A673 (cell line): ENCODE results near the gene EXOC3L4. TPM values are rescaled to one million over a fixed set of nuclear protein-coding genes. Genes with fewer than 3 reads are reported as not detected.

Experiments used
- BruUV-seq: library from RNA; stranded (reverse); fragments of 400-500 nt; replicated peaks from 2 replicates; lab custom pipeline; 2021; lab: Mats Ljungman, UMichigan
- CTCF ChIA-PET: fragments of 300-600 bp; sonication (Branson Sonifier 250); formaldehyde crosslinking; loops from one replicate; lab custom pipeline; 2022; ENCODE audit warnings: antibody characterized with exemption; lab: Charles Lee
- POLR2A ChIA-PET: fragments of 300-600 bp; sonication (Branson Sonifier 250); formaldehyde crosslinking; loops from one replicate; lab custom pipeline; 2022; ENCODE audit warnings: antibody characterized with exemption; ENCODE audit not compliant: low non-redundant PET; lab: Charles Lee
- DNase-seq: peaks from one replicate; pipeline ENCODE4 v3.0.0-alpha.2; 2015; ENCODE audit warnings: low spot score
- H3K27ac ChIP-seq: fragments of 200-600 bp; sonication (generic); 2 replicates; pipeline ENCODE4 v1.5.1; 2016; ENCODE audit warnings: mixed run types, low read depth, mild to moderate bottlenecking, mixed read lengths, antibody characterized with exemption, low read length; ENCODE audit not compliant: poor library complexity, severe bottlenecking
- H3K27me3 ChIP-seq: fragments of 200-600 bp; sonication (generic); replicated peaks from 2 replicates; pipeline ENCODE4 v1.6.1; 2017; ENCODE audit warnings: mixed run types, low read depth, mild to moderate bottlenecking, mixed read lengths, antibody characterized with exemption, low read length; ENCODE audit not compliant: insufficient read depth, poor library complexity
- H3K36me3 ChIP-seq: fragments of 200-600 bp; sonication (generic); 2 replicates; pipeline ENCODE4 v1.6.1; 2016; ENCODE audit warnings: mixed run types, mild to moderate bottlenecking, mixed read lengths, antibody characterized with exemption, low read length; ENCODE audit not compliant: insufficient read depth, poor library complexity, severe bottlenecking
- H3K4me1 ChIP-seq: fragments of 200-600 bp; sonication (generic); 2 replicates; pipeline ENCODE4 v1.6.1; 2017; ENCODE audit warnings: mixed run types, mild to moderate bottlenecking, mixed read lengths, antibody characterized with exemption, low read length; ENCODE audit not compliant: insufficient read depth, poor library complexity, severe bottlenecking
- H3K4me3 ChIP-seq: fragments of 200-600 bp; sonication (generic); 2 replicates; pipeline ENCODE4 v1.5.1; 2016; ENCODE audit warnings: low read depth, mixed run types, mild to moderate bottlenecking, mixed read lengths, low read length; ENCODE audit not compliant: poor library complexity, severe bottlenecking
- H3K9me3 ChIP-seq: fragments of 200-600 bp; sonication (generic); 2 replicates; pipeline ENCODE4 v1.6.1; 2016; ENCODE audit warnings: mixed run types, low read depth, mild to moderate bottlenecking, mixed read lengths, antibody characterized with exemption, low read length; ENCODE audit not compliant: poor library complexity, severe bottlenecking
- EZH2 ChIP-seq: fragments of 200-600 bp; sonication (generic); IDR thresholded peaks from 2 replicates; pipeline ENCODE4 v1.6.1; 2017; ENCODE audit warnings: borderline replicate concordance, low read depth, mild to moderate bottlenecking, mixed read lengths, antibody characterized with exemption, low read length; ENCODE audit not compliant: poor library complexity, severe bottlenecking
- intact Hi-C: fragments of 100-400 bp; cut with micrococcal nuclease; formaldehyde crosslinking; loops from one replicate; pipeline ENCODE4 v1.10.0; 2022; ENCODE audit not compliant: unreplicated experiment
- total RNA-seq: library from RNA; stranded (reverse); gene quantifications from 2 replicates; pipeline ENCODE4 v1.2.3, GENCODE V29; 2021
- TF ChIP-seq, protein P1 (sequence below): fragments of 300-800, 200-600 bp; sonication (generic); conservative IDR thresholded peaks from 2 replicates; pipeline ENCODE4 v1.5.1; 2017; ENCODE audit warnings: low read depth, mild to moderate bottlenecking, antibody characterized with exemption, low read length, moderate library complexity, mixed read lengths

EXOC3L4 gene
- total RNA-seq, 1 experiment from 2014 or later, result not detected

DNA sequence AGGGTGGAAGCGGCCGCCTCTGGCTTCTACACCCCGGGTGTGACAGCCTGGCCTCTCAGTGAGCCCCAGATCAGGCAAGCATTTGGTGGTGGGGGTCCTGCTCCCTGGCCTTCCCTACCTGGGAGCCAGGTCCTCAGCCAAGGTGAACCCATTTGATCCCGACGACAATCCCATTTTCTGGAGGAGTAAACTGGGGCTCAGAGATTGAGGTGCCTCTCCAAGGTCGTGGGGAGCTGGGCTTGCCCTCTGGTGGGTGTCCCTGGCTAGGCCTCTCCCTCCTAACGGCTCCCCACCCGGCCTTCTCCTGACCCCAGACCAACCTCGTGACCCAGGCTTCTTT, 2.7 kb upstream of the EXOC3L4 start:
- CTCF ChIA-PET, result no interaction called here
- H3K27ac ChIP-seq, result no peak overlapping the region
- TF ChIP-seq EZH2, result no peak
- TF ChIP-seq, protein P1, sequence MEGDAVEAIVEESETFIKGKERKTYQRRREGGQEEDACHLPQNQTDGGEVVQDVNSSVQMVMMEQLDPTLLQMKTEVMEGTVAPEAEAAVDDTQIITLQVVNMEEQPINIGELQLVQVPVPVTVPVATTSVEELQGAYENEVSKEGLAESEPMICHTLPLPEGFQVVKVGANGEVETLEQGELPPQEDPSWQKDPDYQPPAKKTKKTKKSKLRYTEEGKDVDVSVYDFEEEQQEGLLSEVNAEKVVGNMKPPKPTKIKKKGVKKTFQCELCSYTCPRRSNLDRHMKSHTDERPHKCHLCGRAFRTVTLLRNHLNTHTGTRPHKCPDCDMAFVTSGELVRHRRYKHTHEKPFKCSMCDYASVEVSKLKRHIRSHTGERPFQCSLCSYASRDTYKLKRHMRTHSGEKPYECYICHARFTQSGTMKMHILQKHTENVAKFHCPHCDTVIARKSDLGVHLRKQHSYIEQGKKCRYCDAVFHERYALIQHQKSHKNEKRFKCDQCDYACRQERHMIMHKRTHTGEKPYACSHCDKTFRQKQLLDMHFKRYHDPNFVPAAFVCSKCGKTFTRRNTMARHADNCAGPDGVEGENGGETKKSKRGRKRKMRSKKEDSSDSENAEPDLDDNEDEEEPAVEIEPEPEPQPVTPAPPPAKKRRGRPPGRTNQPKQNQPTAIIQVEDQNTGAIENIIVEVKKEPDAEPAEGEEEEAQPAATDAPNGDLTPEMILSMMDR, result 0 out of 2 replicates have a peak, but pooled peaks have one; percentile 9
- peak overlapping the region; percentile 46 for H3K4me3 ChIP-seq
- H3K4me1 ChIP-seq, result peaks cover 3% of the 10 kb centered on the region
- no peaks in the 10 kb centered on the region for H3K36me3 ChIP-seq
- H3K9me3 ChIP-seq, result no peaks in the 10 kb centered on the region
- BruUV-seq, result no TSS peak
- POLR2A ChIA-PET, result no interaction called here
- intact Hi-C loops, result no loop called here
- H3K27me3 ChIP-seq, result no peaks in the 10 kb centered on the region
- DNase-seq, result no peak

DNA sequence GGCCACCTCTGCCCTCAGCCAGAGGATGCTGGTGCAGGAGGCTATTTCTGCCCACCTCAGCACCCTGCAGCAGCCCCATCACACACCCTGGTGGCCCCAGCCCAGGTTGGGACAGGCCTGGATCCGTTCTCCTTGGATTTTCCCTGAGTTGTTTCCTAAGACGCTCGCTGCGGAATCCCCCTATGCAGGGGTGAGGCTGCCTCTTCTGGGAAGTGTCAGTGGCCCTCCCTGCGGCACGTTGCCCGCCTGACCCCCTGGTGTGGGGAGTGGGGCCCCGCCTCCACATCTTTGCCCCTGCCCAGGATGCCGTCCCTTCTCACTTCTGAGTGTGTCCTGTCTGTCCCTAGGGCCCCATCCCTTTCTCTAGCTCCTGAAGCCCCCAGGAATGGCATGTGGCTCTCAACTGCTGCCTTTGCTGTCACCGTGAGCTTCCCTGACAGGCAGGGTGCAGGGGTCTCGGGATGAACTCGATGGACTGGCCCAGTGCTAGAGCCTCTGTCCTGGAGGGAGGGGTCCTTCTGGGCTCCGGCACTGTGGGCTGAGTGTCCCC, 594 bp upstream of the EXOC3L4 start:
- Histone ChIP-seq H3K27me3 (no peaks in the 10 kb centered on the region), H3K4me3 (no peak overlapping the region), H3K27ac (no peak overlapping the region), H3K9me3 (no peaks in the 10 kb centered on the region), H3K36me3 (no peaks in the 10 kb centered on the region), H3K4me1 (peaks cover 3% of the 10 kb centered on the region)
- ChIA-PET POLR2A (no interaction called here), CTCF (no interaction called here)
- TF ChIP-seq EZH2, result no peak
- TF ChIP-seq, protein P1, result no peak
- BruUV-seq, result no TSS peak
- intact Hi-C loops, result no loop called here
- no peak for DNase-seq

DNA sequence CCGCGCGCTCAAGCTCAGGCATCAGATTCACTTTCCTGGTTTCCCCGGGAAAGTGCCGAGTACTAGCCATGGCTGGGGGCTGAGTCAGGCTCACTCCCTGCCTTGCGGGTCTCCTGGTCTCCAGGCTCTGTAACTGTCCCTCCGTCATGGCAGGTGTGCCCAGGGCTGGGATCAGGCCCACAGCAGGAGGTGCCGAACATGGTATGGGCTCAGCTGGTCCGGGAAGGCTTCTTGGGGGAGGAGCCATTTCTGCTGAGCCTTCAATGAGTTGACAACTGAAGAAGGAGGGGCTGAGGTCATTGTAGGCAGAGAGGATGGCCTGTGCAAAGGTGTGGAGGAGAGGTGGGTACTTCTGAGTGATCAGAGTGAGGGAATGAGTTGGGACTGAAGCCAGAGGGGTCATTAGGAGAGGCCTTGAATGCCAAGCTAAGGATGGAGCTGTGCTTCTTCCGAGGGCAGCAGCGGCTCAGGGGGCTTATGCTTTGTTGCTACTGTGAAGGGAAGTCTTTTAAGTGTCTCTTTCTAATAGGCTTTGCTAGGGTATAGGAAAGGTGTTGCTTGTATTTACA, 769 bp downstream of the EXOC3L4 start:
- Histone ChIP-seq H3K27me3 (no peaks in the 10 kb centered on the region), H3K4me1 (peaks cover 3% of the 10 kb centered on the region), H3K9me3 (no peaks in the 10 kb centered on the region), H3K27ac (no peak overlapping the region), H3K36me3 (no peaks in the 10 kb centered on the region), H3K4me3 (no peak overlapping the region)
- no peak for DNase-seq
- BruUV-seq, result no TSS peak
- POLR2A ChIA-PET, result no interaction called here
- CTCF ChIA-PET, result interaction anchor here (1.6 kb wide), 1 partner anchor 10 kb away, joined by 6 read pairs; no protein-coding TSS in a partner anchor
- intact Hi-C loops, result no loop called here
- TF ChIP-seq, protein P1, result no peak
- no peak for TF ChIP-seq EZH2
